Right lobe of liver (tissue), 4 donors: ENCODE results near the gene SERPINE1.
"Not testable (repeated sequence)": the region's sequence is repeated elsewhere in the genome, so short reads cannot be mapped to it uniquely, and the experiment has no call there.

Experiments used
- CTCF ChIP-seq, 4 donors: fragments of 200-600 bp in 3 of 4; fragments of 450-650 bp in 1 of 4; IDR thresholded peaks; one replicate each; pipeline versions ENCODE4 v1.5.1 to v1.8.0; 2016 to 2022; ENCODE audit warnings: antibody characterized with exemption in 4 of 4, mild to moderate bottlenecking in 2 of 4
- POLR2A ChIP-seq: fragments of 450-650 bp; IDR thresholded peaks from one replicate; pipeline ENCODE4 v1.6.1; 2017; ENCODE audit warnings: antibody characterized with exemption, mild to moderate bottlenecking
- donor health status: DM: no; HTN: no; CAD: no.
- donor health status: DM: no; HTN: no; CAD: no.
- donor health status: DM: no; HTN: yes; CAD: no.

GRCh38 chr7:101092266-101092905 lies 34.5 kb upstream of the SERPINE1 start:
- TF ChIP-seq CTCF (IDR thresholded peaks at IDR 0.05); POLR2A: not testable (repeated sequence)
